ENCODE measurements around the gene ASB13. TPM values are rescaled to one million over a fixed set of nuclear protein-coding genes. Genes with fewer than 3 reads are reported as not detected.

The ASB13 gene
- total and polyA plus RNA-seq, 9 donors, result 8.0 to 14.0 (median 11.7) TPM

DNA sequence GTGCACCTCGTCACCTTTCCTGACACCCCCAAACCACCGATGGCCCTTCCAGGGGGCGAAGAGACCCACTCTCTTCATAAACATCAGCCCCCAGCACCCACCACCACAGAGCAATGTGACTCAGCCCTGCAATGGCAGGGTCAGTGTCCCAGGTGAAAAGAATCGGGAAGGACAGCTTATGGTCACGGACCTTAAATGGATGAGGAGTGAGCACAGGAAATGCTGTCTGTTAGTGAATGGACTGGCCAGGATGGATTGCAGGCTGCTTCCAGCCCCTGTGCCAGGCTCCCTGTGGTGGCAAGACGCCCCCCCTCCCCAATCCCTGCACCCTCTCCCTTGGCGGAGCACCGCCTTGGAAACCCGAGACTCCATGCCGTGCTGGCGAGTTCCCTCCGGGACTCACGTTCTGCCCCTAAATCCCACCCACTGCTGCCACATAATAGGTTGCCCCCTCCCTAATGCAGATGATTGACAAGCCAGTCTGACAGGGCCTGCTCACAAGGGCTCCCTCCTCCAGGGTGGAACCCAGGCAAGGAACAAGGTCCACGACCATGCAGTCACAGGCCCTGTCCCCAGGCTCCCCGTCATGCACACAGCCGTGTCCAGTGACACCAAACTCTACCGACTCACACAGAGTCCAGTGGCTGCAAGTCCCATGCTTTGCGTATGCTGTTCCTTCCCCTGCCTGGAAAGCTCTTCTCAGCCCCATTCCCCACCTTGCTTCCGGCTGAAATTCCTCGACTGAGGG lies 7.3 kb downstream of the ASB13 start:
- Histone ChIP-seq H3K36me3 (ENCODE audit: control insufficient read depth, insufficient read depth, low read length) (no peaks in the 10 kb centered on the region), H3K4me3 (ENCODE audit: low read length) (no peak overlapping the region), H3K27ac (ENCODE audit: low read length) (no peak overlapping the region), H3K4me1 (ENCODE audit: control insufficient read depth, insufficient read depth, low read length) (peaks cover 7% of the 10 kb centered on the region), H3K27me3 (ENCODE audit: control insufficient read depth, insufficient read depth, low read length) (no peaks in the 10 kb centered on the region), H3K9me3 (replicated peaks; ENCODE audit: control insufficient read depth, low read depth, low read length) (no peaks in the 10 kb centered on the region)
- no peak for DNase-seq
- 62% methylated on average over 17 of the region's 20 CpGs for WGBS (ENCODE audit: insufficient coverage)

DNA sequence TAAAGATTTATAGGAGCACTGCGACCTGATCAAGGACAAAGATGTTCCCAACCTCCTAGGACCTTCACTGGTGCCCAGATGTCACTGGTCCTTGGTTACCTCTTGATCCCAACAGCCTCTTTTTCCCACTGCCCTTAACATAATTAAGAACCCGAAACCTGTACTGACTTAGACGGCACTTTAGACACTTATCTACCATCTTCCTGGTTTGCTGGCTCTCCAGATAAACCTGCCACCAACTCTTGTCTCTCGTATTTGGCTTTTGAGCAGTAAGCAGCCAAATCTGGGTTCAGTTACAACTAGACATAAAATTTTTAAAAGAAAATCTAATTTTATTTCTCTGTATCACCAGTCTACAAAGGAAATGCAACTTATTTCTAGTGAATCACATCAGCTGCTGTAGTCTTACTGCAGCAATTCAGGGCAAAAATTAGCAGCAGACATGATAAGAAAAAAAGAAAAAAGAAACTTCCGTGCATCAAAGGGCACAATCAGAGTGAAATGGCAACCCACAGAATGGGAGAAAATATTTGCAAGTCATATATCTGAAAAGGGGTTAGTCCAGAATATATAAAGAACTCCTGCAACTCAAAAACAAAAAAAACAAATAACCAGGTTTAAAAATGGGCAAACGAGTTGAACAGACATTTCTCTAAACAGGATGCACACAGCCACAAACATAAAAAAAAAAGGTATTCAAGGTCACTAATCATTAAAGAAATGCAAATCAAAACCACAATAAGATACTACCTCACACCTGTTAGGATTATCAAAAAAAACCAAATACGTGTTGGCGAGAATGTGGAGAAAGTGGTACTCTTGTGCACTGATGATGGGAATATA lies 9.4 kb downstream of the ASB13 start:
- Histone ChIP-seq H3K9me3 (replicated peaks; ENCODE audit: control insufficient read depth, low read depth, low read length) (no peaks in the 10 kb centered on the region), H3K27me3 (ENCODE audit: control insufficient read depth, insufficient read depth, low read length) (no peaks in the 10 kb centered on the region), H3K36me3 (ENCODE audit: control insufficient read depth, insufficient read depth, low read length) (peaks cover 5% of the 10 kb centered on the region), H3K4me3 (ENCODE audit: low read length) (no peak overlapping the region), H3K4me1 (ENCODE audit: control insufficient read depth, insufficient read depth, low read length) (peaks cover 10% of the 10 kb centered on the region), H3K27ac (ENCODE audit: low read length) (no peak overlapping the region)
- 73% methylated on average over 3 of the region's 8 CpGs for WGBS (ENCODE audit: insufficient coverage)
- no peak for DNase-seq

DNA sequence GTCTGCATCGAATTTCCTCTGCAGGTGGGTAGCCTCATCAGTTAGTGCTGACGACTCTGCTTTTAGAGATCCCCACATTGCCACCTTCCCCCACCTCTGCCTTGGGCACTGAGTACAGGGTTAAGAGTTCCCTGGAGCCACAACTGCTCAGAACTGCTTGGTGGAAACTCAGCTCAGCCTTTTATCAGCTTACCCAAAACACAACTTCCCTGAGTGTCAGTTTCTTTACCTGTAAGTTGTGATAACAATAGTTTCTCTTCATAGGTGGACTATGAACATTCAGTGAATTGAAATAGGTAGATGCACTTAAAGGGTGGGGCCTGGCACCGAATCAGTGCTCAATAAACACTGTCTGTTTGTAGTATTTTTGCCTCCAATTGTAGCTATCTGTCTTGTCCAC lies 11.3 kb downstream of the ASB13 start:
- no peak overlapping the region for H3K27ac ChIP-seq (ENCODE audit: low read length)

DNA sequence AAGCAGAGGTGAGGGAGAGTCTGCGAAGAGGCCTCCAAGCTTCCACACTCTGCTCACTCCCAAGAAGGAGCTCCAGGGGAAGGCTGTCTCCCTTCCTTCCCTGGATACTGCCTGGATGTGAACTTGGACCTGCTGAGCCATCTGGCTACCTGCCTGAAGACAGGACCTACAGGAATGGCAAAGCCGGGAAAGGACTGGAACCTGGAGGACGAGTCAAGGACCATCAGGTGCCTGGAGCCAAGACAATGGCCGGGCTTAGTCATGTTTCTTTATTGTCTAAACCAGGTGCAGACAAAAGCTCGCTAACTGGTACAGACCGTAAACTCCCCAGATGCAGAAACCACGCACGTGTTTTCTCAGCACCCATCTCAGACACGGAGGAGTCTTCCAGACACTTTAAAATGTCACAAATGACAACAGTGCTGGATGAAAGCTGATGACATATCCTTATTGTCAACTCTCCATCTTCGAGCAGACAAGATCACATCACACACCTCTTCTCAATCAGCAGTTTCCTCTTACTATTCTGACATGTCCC lies 12.1 kb downstream of the ASB13 start:
- Histone ChIP-seq H3K4me3 (ENCODE audit: low read length) (no peak overlapping the region), H3K27ac (ENCODE audit: low read length) (no peak overlapping the region), H3K9me3 (replicated peaks; ENCODE audit: control insufficient read depth, low read depth, low read length) (no peaks in the 10 kb centered on the region), H3K27me3 (ENCODE audit: control insufficient read depth, insufficient read depth, low read length) (no peaks in the 10 kb centered on the region), H3K36me3 (ENCODE audit: control insufficient read depth, insufficient read depth, low read length) (peaks cover 14% of the 10 kb centered on the region), H3K4me1 (ENCODE audit: control insufficient read depth, insufficient read depth, low read length) (peaks cover 15% of the 10 kb centered on the region)
- no peak for DNase-seq
- WGBS (ENCODE audit: insufficient coverage), result 79% methylated on average over 9 of the region's 10 CpGs

More for the DNA sequence above, 11.3 kb downstream of the ASB13 start:
- peaks cover 15% of the 10 kb centered on the region for H3K4me1 ChIP-seq (ENCODE audit: control insufficient read depth, insufficient read depth, low read length)
- H3K4me3 ChIP-seq (ENCODE audit: low read length), result no peak overlapping the region
- DNase-seq, result no peak
- peaks cover 14% of the 10 kb centered on the region for H3K36me3 ChIP-seq (ENCODE audit: control insufficient read depth, insufficient read depth, low read length)
- no peaks in the 10 kb centered on the region for H3K27me3 ChIP-seq (ENCODE audit: control insufficient read depth, insufficient read depth, low read length)
- H3K9me3 ChIP-seq (replicated peaks; ENCODE audit: control insufficient read depth, low read depth, low read length), result no peaks in the 10 kb centered on the region
- 57% methylated on average over 2 of the region's 3 CpGs for WGBS (ENCODE audit: insufficient coverage)

DNA sequence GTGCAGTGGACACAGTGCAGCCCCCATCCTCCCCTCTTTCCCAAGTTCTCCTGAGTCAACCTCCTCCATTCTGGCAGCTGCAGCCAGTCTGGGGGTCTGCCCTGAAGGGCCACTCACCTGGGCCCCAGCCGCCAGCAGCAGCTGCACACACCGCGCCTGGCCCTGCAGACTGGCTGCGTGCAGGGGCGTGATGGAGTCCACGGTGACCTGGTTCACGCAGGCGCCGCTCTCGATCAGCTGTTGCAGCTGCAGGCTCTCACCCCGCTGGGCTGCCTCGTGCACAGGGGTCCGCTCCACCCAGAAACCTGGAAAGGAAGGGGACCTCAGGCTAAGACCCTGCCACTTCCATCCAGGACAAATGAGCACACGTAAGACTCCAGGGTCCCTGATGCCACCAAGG lies 13.6 kb downstream of the ASB13 start:
- H3K4me3 ChIP-seq (ENCODE audit: low read length), result no peak overlapping the region
- H3K4me1 ChIP-seq (ENCODE audit: control insufficient read depth, insufficient read depth, low read length), result peaks cover 15% of the 10 kb centered on the region
- no peak overlapping the region for H3K27ac ChIP-seq (ENCODE audit: low read length)
- H3K27me3 ChIP-seq (ENCODE audit: control insufficient read depth, insufficient read depth, low read length), result no peaks in the 10 kb centered on the region
- H3K36me3 ChIP-seq (ENCODE audit: control insufficient read depth, insufficient read depth, low read length), result peaks cover 24% of the 10 kb centered on the region
- 92% methylated on average over 14 of the region's 14 CpGs for WGBS (ENCODE audit: insufficient coverage)
- DNase-seq, result no peak
- H3K9me3 ChIP-seq (replicated peaks; ENCODE audit: control insufficient read depth, low read depth, low read length), result no peaks in the 10 kb centered on the region

DNA sequence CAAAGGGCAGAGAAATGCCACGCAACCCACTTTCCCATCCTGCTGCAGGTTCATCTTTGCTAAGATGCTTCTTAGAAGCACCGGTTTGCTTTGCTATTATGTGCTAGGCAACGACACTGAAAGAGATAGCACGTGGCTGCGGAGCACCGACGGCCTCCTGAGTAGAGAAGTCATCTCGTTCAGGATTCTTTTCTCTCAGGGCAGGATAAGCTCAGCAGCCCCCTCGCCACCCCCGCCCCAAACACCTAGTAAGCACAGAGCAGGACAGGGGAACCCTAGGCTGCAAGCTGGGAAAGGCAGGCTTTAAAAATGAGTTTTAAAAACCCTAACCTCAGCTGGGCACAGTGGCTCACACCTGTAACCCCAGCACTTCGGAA lies 15.0 kb downstream of the ASB13 start:
- DNase-seq, result no peak
- Histone ChIP-seq H3K9me3 (replicated peaks; ENCODE audit: control insufficient read depth, low read depth, low read length) (no peaks in the 10 kb centered on the region), H3K4me3 (ENCODE audit: low read length) (no peak overlapping the region), H3K4me1 (ENCODE audit: control insufficient read depth, insufficient read depth, low read length) (peaks cover 17% of the 10 kb centered on the region), H3K27me3 (ENCODE audit: control insufficient read depth, insufficient read depth, low read length) (no peaks in the 10 kb centered on the region), H3K36me3 (ENCODE audit: control insufficient read depth, insufficient read depth, low read length) (peaks cover 30% of the 10 kb centered on the region), H3K27ac (ENCODE audit: low read length) (peak overlapping the region; percentile 35)
- 85% methylated on average over 6 of the region's 11 CpGs for WGBS (ENCODE audit: insufficient coverage)

DNA sequence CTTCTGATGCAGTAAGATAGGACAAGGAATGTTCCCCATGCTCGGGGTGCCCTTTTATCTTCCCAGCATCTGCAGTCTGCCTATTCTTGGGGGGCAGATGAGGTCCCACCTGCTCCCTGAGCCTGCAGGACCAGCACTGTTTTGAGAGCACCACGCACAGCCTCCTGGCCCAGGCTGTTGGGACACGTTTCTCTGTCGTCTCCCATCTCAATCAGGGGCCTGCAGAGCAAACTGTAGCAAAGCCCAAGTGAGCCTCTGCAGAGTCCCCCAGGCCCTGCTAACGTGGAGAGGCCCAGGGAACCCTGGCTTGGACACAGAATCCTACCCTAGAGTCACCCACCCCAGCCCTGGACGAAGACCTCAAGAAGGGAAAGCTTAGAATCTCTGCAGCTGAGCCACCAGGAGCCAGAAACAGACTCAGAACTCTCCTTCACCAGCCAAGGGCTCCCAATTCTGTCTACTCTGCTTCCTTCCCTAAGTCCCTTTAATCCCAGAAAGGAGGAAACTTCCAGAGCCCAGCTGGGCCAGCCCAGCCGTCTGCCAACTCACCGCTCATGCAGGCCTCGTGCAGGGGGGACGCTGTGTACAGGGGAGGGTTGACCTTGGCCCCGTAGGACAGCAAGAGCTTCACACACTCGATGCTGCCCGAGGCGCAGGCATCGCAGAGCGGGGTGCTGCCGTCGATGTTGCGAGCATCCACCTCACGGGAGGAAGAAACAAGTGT lies 15.6 kb downstream of the ASB13 start:
- Histone ChIP-seq H3K4me1 (ENCODE audit: control insufficient read depth, insufficient read depth, low read length) (peaks cover 22% of the 10 kb centered on the region), H3K9me3 (replicated peaks; ENCODE audit: control insufficient read depth, low read depth, low read length) (no peaks in the 10 kb centered on the region), H3K27me3 (ENCODE audit: control insufficient read depth, insufficient read depth, low read length) (no peaks in the 10 kb centered on the region), H3K4me3 (ENCODE audit: low read length) (no peak overlapping the region), H3K36me3 (ENCODE audit: control insufficient read depth, insufficient read depth, low read length) (peaks cover 33% of the 10 kb centered on the region), H3K27ac (ENCODE audit: low read length) (peak overlapping the region; percentile 35)
- no peak for DNase-seq
- 65% methylated on average over 20 of the region's 20 CpGs for WGBS (ENCODE audit: insufficient coverage)

DNA sequence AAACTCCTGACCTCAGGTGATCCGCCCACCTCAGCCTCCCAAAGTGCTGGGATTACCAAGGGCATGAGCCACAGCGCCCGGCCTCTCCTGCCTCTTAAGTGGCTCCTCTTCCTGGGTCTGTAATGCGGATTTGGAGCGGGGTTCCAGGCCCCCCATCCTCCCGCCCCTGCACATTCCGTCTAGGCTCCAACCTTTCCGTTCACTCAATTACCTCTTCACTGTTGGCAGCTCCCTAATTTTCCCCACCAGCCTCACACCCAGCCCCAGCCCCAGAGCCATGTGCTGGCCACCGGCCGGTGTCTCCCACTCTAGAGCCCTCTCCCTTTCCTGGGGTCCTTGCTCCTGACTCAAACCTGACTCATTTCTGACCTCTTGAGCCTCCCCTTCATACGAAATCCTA lies 16.6 kb downstream of the ASB13 start:
- no peak overlapping the region for H3K4me3 ChIP-seq (ENCODE audit: low read length)
- WGBS (ENCODE audit: insufficient coverage), result 89% methylated on average over 11 of the region's 11 CpGs
- no peak for DNase-seq
- H3K27me3 ChIP-seq (ENCODE audit: control insufficient read depth, insufficient read depth, low read length), result no peaks in the 10 kb centered on the region
- peaks cover 34% of the 10 kb centered on the region for H3K36me3 ChIP-seq (ENCODE audit: control insufficient read depth, insufficient read depth, low read length)
- no peaks in the 10 kb centered on the region for H3K9me3 ChIP-seq (replicated peaks; ENCODE audit: control insufficient read depth, low read depth, low read length)
- H3K27ac ChIP-seq (ENCODE audit: low read length), result no peak overlapping the region
- peaks cover 28% of the 10 kb centered on the region for H3K4me1 ChIP-seq (ENCODE audit: control insufficient read depth, insufficient read depth, low read length)

DNA sequence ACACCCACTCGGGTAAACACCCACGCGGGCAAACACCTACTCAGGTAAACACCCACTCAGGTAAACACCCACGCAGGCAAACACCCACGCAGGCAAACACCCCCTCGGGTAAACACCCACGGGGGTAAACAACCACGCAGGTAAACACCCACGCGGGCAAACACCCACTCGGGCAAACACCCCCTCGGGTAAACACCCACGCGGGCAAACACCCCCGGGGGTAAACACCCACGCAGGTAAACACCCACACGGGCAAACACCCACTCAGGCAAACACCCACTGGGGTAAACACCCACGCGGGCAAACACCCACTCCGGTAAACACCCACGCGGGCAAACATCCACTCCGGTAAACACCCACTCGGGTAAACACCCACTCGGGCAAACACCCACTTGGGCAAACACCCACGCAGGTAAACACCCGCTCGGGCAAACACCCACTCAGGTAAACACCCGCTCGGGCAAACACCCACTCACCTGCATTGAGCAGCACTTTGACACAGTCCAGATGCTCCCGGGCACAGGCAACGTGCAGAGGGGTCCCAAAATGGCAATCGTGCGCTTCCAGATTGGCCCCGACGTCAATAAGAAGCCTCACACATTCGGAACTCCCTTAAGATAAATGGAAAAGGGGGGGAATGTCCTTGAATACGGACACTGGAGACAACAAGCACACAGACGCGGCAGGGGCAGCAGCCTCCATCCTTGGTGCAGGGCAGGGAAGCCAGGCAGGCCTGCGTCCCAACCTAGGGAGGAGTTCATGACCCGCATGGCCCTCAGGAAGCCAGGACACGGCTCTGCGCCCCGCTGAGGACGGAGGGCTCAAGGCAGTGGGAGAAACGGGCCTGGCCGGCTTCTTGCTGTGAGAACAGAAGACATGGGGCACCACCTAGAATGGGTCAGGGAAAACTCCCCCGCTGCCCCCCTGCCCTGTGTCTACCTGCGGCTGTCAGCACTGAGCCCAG lies 17.6 kb downstream of the ASB13 start:
- Histone ChIP-seq H3K4me1 (ENCODE audit: control insufficient read depth, insufficient read depth, low read length) (peaks cover 35% of the 10 kb centered on the region), H3K27me3 (ENCODE audit: control insufficient read depth, insufficient read depth, low read length) (no peaks in the 10 kb centered on the region), H3K27ac (ENCODE audit: low read length) (no peak overlapping the region), H3K36me3 (ENCODE audit: control insufficient read depth, insufficient read depth, low read length) (peaks cover 34% of the 10 kb centered on the region), H3K9me3 (replicated peaks; ENCODE audit: control insufficient read depth, low read depth, low read length) (no peaks in the 10 kb centered on the region), H3K4me3 (ENCODE audit: low read length) (no peak overlapping the region)
- no peak for DNase-seq
- WGBS (ENCODE audit: insufficient coverage), result 91% methylated on average over 35 of the region's 50 CpGs
